DOHH2 (cell line): ENCODE results near the gene TMEM250.

ENCODE experiments used
- H3F3A ChIP-seq: fragments of 200-600 bp; sonication (generic), shearing (Covaris generic); 2 replicates; pipeline ENCODE4 v1.6.0; 2016; ENCODE audit warnings: antibody characterized with exemption, mild to moderate bottlenecking; ENCODE audit not compliant: control insufficient read depth, insufficient read depth
- H3K27ac ChIP-seq: fragments of 200-600 bp; sonication (generic); 2 replicates; pipeline ENCODE4 v1.5.1; 2014; ENCODE audit warnings: low read depth, mild to moderate bottlenecking, low read length, moderate library complexity
- H3K27me3 ChIP-seq: fragments of 200-600 bp; sonication (generic); 2 replicates; pipeline ENCODE4 v1.6.1; 2014; ENCODE audit warnings: mild to moderate bottlenecking, low read length, mixed read lengths; ENCODE audit not compliant: control insufficient read depth
- H3K36me3 ChIP-seq: fragments of 200-600 bp; sonication (generic); 2 replicates; pipeline ENCODE4 v1.6.1; 2014; ENCODE audit warnings: mild to moderate bottlenecking, low read length, moderate library complexity, mixed read lengths; ENCODE audit not compliant: control insufficient read depth
- H3K4me1 ChIP-seq: fragments of 200-600 bp; sonication (generic); 2 replicates; pipeline ENCODE4 v1.6.1; 2014; ENCODE audit warnings: mild to moderate bottlenecking, low read length, mixed read lengths; ENCODE audit not compliant: control insufficient read depth
- H3K4me2 ChIP-seq: fragments of 200-600 bp; sonication (generic); 2 replicates; pipeline ENCODE4 v1.6.0; 2014; ENCODE audit warnings: mild to moderate bottlenecking, low read length, moderate library complexity
- H3K4me3 ChIP-seq: fragments of 200-600 bp; sonication (generic); 2 replicates; pipeline ENCODE4 v1.5.1; 2014; ENCODE audit warnings: mild to moderate bottlenecking, low read length, mixed read lengths
- H3K79me2 ChIP-seq: fragments of 200-600 bp; sonication (generic); 2 replicates; pipeline ENCODE4 v1.6.1; 2014; ENCODE audit warnings: mild to moderate bottlenecking, low read length, mixed read lengths; ENCODE audit not compliant: control insufficient read depth
- H3K9me2 ChIP-seq: fragments of 200-600 bp; sonication (generic); replicated peaks from 2 replicates; pipeline ENCODE4 v1.6.1; 2014; ENCODE audit warnings: mild to moderate bottlenecking, low read length, mixed read lengths; ENCODE audit not compliant: control insufficient read depth
- H3K9me3 ChIP-seq: fragments of 200-600 bp; sonication (generic); 2 replicates; pipeline ENCODE4 v1.6.1; 2014; ENCODE audit warnings: antibody characterized with exemption, low read length, mixed read lengths; ENCODE audit not compliant: control insufficient read depth, insufficient read depth
- H4K20me1 ChIP-seq: fragments of 200-600 bp; sonication (generic); 2 replicates; pipeline ENCODE4 v1.6.0; 2014; ENCODE audit warnings: low read depth, mild to moderate bottlenecking, antibody characterized with exemption, low read length, moderate library complexity; ENCODE audit not compliant: control insufficient read depth, insufficient read depth
- CTCF ChIP-seq: fragments of 200-600 bp; sonication (generic); IDR thresholded peaks from one replicate; pipeline ENCODE4 v1.5.1; 2014; ENCODE audit warnings: antibody characterized with exemption, mild to moderate bottlenecking, low read depth, low read length; ENCODE audit not compliant: poor library complexity, severe bottlenecking
- EZH2phosphoT487 ChIP-seq: fragments of 200-600 bp; sonication (generic); IDR thresholded peaks from 2 replicates; pipeline ENCODE4 v1.6.1; 2017; ENCODE audit warnings: borderline replicate concordance, mild to moderate bottlenecking, antibody characterized with exemption, low read length, moderate library complexity, mixed read lengths

Gene TMEM250

GRCh38 chr9:136112541-136112940 lies 6.1 kb downstream of the TMEM250 start:
- peaks cover 17% of the 10 kb centered on the region for H3K79me2 ChIP-seq
- H3K36me3 ChIP-seq, result peaks cover 27% of the 10 kb centered on the region
- H3K9me2 ChIP-seq, result no peaks in the 10 kb centered on the region
- H3K27me3 ChIP-seq, result no peaks in the 10 kb centered on the region
- no peak overlapping the region for H3K4me3 ChIP-seq
- H3K9me3 ChIP-seq, result no peaks in the 10 kb centered on the region
- TF ChIP-seq CTCF (no peak), EZH2phosphoT487 (no peak)
- peaks cover 10% of the 10 kb centered on the region; the same call in 1 of the 2 replicates for H3F3A ChIP-seq
- H3K4me2 ChIP-seq, result no peak overlapping the region
- H3K27ac ChIP-seq, result no peak overlapping the region
- no peaks in the 10 kb centered on the region for H4K20me1 ChIP-seq
- peaks cover 41% of the 10 kb centered on the region for H3K4me1 ChIP-seq

GRCh38 chr9:136111910-136112309 lies 6.8 kb downstream of the TMEM250 start:
- H3K36me3 ChIP-seq, result peaks cover 25% of the 10 kb centered on the region
- no peak overlapping the region for H3K4me3 ChIP-seq
- H3K27ac ChIP-seq, result no peak overlapping the region
- no peak for TF ChIP-seq CTCF
- no peak for TF ChIP-seq EZH2phosphoT487
- H3K9me2 ChIP-seq, result no peaks in the 10 kb centered on the region
- no peaks in the 10 kb centered on the region for H3K27me3 ChIP-seq
- H3K4me2 ChIP-seq, result no peak overlapping the region
- no peaks in the 10 kb centered on the region for H4K20me1 ChIP-seq
- H3F3A ChIP-seq, result peaks cover 11% of the 10 kb centered on the region; the same call in 1 of the 2 replicates
- peaks cover 41% of the 10 kb centered on the region for H3K4me1 ChIP-seq
- H3K9me3 ChIP-seq, result no peaks in the 10 kb centered on the region
- peaks cover 11% of the 10 kb centered on the region for H3K79me2 ChIP-seq

GRCh38 chr9:136111190-136111589 lies 7.5 kb downstream of the TMEM250 start:
- H3K27ac ChIP-seq, result no peak overlapping the region
- H3K4me3 ChIP-seq, result no peak overlapping the region
- no peak overlapping the region for H3K4me2 ChIP-seq
- peaks cover 18% of the 10 kb centered on the region for H3K36me3 ChIP-seq
- H3K79me2 ChIP-seq, result peaks cover 4% of the 10 kb centered on the region
- H3F3A ChIP-seq, result peaks cover 11% of the 10 kb centered on the region; the same call in 1 of the 2 replicates
- H3K9me2 ChIP-seq, result no peaks in the 10 kb centered on the region
- peaks cover 48% of the 10 kb centered on the region for H3K4me1 ChIP-seq
- H4K20me1 ChIP-seq, result no peaks in the 10 kb centered on the region
- no peak for TF ChIP-seq EZH2phosphoT487
- no peak for TF ChIP-seq CTCF
- H3K27me3 ChIP-seq, result no peaks in the 10 kb centered on the region
- H3K9me3 ChIP-seq, result no peaks in the 10 kb centered on the region
